ENCODE data around the gene GALNT9.

DNA sequence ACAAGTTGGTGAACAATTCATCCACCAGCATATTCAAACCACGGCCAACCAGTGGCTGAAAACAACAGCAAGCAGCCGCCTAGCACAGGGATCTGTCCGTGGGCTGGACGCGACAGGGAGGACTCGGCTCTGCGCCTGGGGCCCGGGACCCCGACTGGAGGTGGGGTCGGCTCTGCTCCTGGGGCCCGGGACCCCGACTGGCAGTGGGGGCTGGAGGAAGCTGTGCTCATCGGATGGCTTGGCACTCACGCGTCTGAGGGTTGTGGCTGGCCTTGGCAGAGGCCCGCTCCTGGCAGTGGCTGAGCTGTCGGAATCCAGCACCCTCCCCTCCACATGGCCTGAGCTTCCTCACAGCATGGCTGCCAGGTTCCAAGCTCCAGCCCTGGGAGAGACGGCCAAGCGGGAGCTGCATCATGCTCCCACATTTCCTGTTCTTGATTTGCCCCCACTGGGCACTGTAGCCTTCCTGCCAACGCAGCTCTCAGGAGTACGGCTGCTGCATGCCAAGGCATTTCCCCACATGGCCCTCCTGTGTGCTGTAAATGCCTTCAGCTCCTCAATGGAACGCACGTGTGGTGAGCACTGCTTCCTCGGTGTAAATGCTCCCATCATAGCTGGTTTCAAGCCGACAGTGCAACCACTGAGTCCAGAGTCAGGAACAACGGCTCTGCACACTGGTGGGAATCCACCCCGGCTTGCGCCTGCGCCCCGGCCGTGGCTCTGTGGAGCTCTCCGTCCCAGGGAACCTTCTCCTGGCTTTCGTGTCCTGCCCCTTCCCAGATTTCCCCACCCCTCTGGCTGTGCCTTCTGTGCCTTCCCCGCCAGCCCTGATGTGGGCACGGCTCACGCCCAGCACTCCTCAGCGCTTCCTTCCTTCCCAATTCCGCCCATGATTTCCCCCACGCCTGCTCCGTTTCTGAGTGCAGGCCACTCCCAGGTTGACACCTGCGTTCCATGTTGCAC, 7.3 kb upstream of the GALNT9 start:
- TF ChIP-seq, protein P1, sequence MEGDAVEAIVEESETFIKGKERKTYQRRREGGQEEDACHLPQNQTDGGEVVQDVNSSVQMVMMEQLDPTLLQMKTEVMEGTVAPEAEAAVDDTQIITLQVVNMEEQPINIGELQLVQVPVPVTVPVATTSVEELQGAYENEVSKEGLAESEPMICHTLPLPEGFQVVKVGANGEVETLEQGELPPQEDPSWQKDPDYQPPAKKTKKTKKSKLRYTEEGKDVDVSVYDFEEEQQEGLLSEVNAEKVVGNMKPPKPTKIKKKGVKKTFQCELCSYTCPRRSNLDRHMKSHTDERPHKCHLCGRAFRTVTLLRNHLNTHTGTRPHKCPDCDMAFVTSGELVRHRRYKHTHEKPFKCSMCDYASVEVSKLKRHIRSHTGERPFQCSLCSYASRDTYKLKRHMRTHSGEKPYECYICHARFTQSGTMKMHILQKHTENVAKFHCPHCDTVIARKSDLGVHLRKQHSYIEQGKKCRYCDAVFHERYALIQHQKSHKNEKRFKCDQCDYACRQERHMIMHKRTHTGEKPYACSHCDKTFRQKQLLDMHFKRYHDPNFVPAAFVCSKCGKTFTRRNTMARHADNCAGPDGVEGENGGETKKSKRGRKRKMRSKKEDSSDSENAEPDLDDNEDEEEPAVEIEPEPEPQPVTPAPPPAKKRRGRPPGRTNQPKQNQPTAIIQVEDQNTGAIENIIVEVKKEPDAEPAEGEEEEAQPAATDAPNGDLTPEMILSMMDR (IDR thresholded peaks at IDR 0.05) = no peak
- no peak for TF ChIP-seq ZFX (IDR thresholded peaks at IDR 0.05; ENCODE audit: borderline replicate concordance)

Data from 22Rv1 (cell line).